H1 (cell line): ENCODE measurements around the gene RERE. TPM values are rescaled to one million over a fixed set of nuclear protein-coding genes. Genes with fewer than 3 reads are reported as not detected.

Experiments used
- CTCF ChIA-PET: fragments of 300-600 bp; sonication (Branson Sonifier 250); formaldehyde crosslinking; loops from one replicate; lab custom pipeline; 2021; ENCODE audit not compliant: partially characterized antibody; lab: Charles Lee
- POLR2A ChIA-PET: fragments of 300-600 bp; sonication (Branson Sonifier 250); formaldehyde crosslinking; loops from one replicate; lab custom pipeline; 2021; ENCODE audit warnings: inconsistent platforms; ENCODE audit not compliant: partially characterized antibody; lab: Charles Lee
- DNase-seq, 2 experiments: peaks; one replicate each; pipeline versions ENCODE4 v3.0.0 to v3.0.0-alpha.2; 2010 to 2022; ENCODE audit warnings: low spot score in 2 of 2, low read depth in 1 of 2, mixed read lengths in 1 of 2
- FAIRE-seq: peaks from 2 replicates; lab custom pipeline; 2011; peaks lifted over from hg19 to GRCh38; lab: Jason Lieb, UNC
- H2AFZ ChIP-seq: 2 replicates; pipeline ENCODE4 v1.8.1; 2012; ENCODE audit warnings: low read length, inconsistent platforms
- H2AK5ac ChIP-seq: 2 replicates; pipeline ENCODE4 v1.6.1; 2013; ENCODE audit warnings: low read depth, low read length
- H2BK120ac ChIP-seq: replicated peaks from 2 replicates; pipeline ENCODE3; 2013; ENCODE audit warnings: low read depth, low read length, inconsistent platforms
- H2BK12ac ChIP-seq: 2 replicates; pipeline ENCODE4 v1.6.1; 2013; ENCODE audit warnings: low read depth, low read length
- H2BK15ac ChIP-seq: 2 replicates; pipeline ENCODE4 v1.6.1; 2013; ENCODE audit warnings: low read length
- H2BK20ac ChIP-seq: 2 replicates; pipeline ENCODE4 v1.6.1; 2013; ENCODE audit warnings: low read length
- H2BK5ac ChIP-seq: 2 replicates; pipeline ENCODE4 v1.6.1; 2013; ENCODE audit warnings: low read depth, low read length
- H3K14ac ChIP-seq: 2 replicates; pipeline ENCODE4 v1.6.1; 2013; ENCODE audit warnings: inconsistent platforms; ENCODE audit not compliant: insufficient read length
- H3K18ac ChIP-seq: 2 replicates; pipeline ENCODE4 v1.6.1; 2013; ENCODE audit warnings: low read length; ENCODE audit errors: extremely low read depth
- H3K23ac ChIP-seq: 2 replicates; pipeline ENCODE4 v1.6.1; 2013; ENCODE audit warnings: inconsistent platforms; ENCODE audit not compliant: insufficient read length
- H3K23me2 ChIP-seq: 2 replicates; pipeline ENCODE4 v1.6.1; 2013; ENCODE audit warnings: low read depth, low read length
- H3K27ac ChIP-seq: 2 replicates; pipeline ENCODE4 v1.6.1; 2011; ENCODE audit warnings: low read depth, low read length, inconsistent platforms
- H3K27me3 ChIP-seq, 4 experiments: replicated peaks in 1 of 4; 1 replicate in 1 of 4; 2 replicates in 3 of 4; pipeline versions ENCODE4 v1.6.1 to v1.8.1; 2011 to 2013; ENCODE audit warnings: low read length in 3 of 4, mild to moderate bottlenecking in 3 of 4, inconsistent platforms in 2 of 4, mixed read lengths in 2 of 4, moderate library complexity in 1 of 4; ENCODE audit not compliant: control insufficient read depth in 3 of 4, insufficient read depth in 3 of 4; ENCODE audit errors: extremely low read depth in 1 of 4
- H3K36me3 ChIP-seq, 4 experiments: 2 replicates each; pipeline versions ENCODE4 v1.6.1 to v1.8.1; 2011 to 2013; ENCODE audit warnings: mild to moderate bottlenecking in 4 of 4, low read length in 3 of 4, moderate library complexity in 2 of 4, control low read depth in 1 of 4, inconsistent platforms in 1 of 4; ENCODE audit not compliant: insufficient read depth in 4 of 4, control insufficient read depth in 2 of 4
- H3K4ac ChIP-seq: replicated peaks from 2 replicates; pipeline ENCODE3; 2013; ENCODE audit warnings: low read length, low read depth, mixed read lengths, inconsistent platforms; ENCODE audit not compliant: insufficient read length
- H3K4me1 ChIP-seq, 4 experiments: replicated peaks in 1 of 4; 1 replicate in 1 of 4; 2 replicates in 3 of 4; pipeline versions ENCODE4 v1.6.1 to v1.8.1; 2011 to 2013; ENCODE audit warnings: low read length in 3 of 4, inconsistent platforms in 2 of 4, mixed read lengths in 1 of 4; ENCODE audit not compliant: insufficient read depth in 4 of 4, control insufficient read depth in 3 of 4
- H3K4me2 ChIP-seq, 2 experiments: 2 replicates each; pipeline versions ENCODE4 v1.6.1 to v1.8.1; 2011 to 2013; ENCODE audit warnings: low read depth in 2 of 2, low read length in 2 of 2, control low read depth in 1 of 2, inconsistent platforms in 1 of 2, mild to moderate bottlenecking in 1 of 2; ENCODE audit not compliant: insufficient read depth in 1 of 2
- H3K4me3 ChIP-seq, 4 experiments: fragments of 200-600, 300-600 bp in 1 of 4; sonication (generic), shearing (Covaris generic), sonication (Bioruptor Twin) in 1 of 4; 2 replicates each; pipeline versions ENCODE4 v1.5.1 to v1.8.1; 2011 to 2016; ENCODE audit warnings: low read length in 4 of 4, low read depth in 3 of 4, control low read depth in 2 of 4, inconsistent platforms in 2 of 4, mild to moderate bottlenecking in 2 of 4, mixed read lengths in 1 of 4, moderate library complexity in 1 of 4; ENCODE audit not compliant: insufficient read depth in 2 of 4; ENCODE audit errors: extremely low read depth in 1 of 4
- H3K56ac ChIP-seq: replicated peaks from 2 replicates; pipeline ENCODE3; 2013; ENCODE audit warnings: low read depth, mild to moderate bottlenecking, mixed read lengths, low read length, inconsistent platforms; ENCODE audit not compliant: insufficient read length
- H3K79me1 ChIP-seq: 2 replicates; pipeline ENCODE4 v1.6.1; 2013; ENCODE audit warnings: low read depth, low read length, control low read depth
- H3K79me2 ChIP-seq, 2 experiments: 2 replicates each; pipeline versions ENCODE4 v1.6.1 to v1.8.1; 2012 to 2013; ENCODE audit warnings: low read length in 2 of 2, mild to moderate bottlenecking in 2 of 2, inconsistent platforms in 1 of 2; ENCODE audit not compliant: insufficient read depth in 2 of 2, control insufficient read depth in 1 of 2
- H3K9ac ChIP-seq, 4 experiments: replicated peaks in 1 of 4; 1 replicate in 1 of 4; 2 replicates in 3 of 4; pipeline versions ENCODE4 v1.6.1 to v1.8.1; 2011 to 2013; ENCODE audit warnings: low read depth in 3 of 4, low read length in 3 of 4, control low read depth in 2 of 4, mild to moderate bottlenecking in 2 of 4, moderate library complexity in 2 of 4, inconsistent platforms in 1 of 4; ENCODE audit errors: extremely low read depth in 1 of 4
- H3K9me3 ChIP-seq, 2 experiments: 2 replicates each; pipeline versions ENCODE4 v1.6.1 to v1.8.1; 2012 to 2013; ENCODE audit warnings: mild to moderate bottlenecking in 2 of 2, moderate library complexity in 2 of 2, control low read depth in 1 of 2, inconsistent platforms in 1 of 2, low read depth in 1 of 2, low read length in 1 of 2, mixed read lengths in 1 of 2; ENCODE audit not compliant: insufficient read depth in 2 of 2
- H4K20me1 ChIP-seq, 2 experiments: replicated peaks in 1 of 2; 2 replicates each; pipeline versions ENCODE3 to v1.8.1; 2011 to 2013; ENCODE audit warnings: inconsistent platforms in 2 of 2, low read length in 2 of 2, mild to moderate bottlenecking in 1 of 2; ENCODE audit not compliant: insufficient read depth in 2 of 2, control insufficient read depth in 1 of 2
- H4K5ac ChIP-seq: 2 replicates; pipeline ENCODE4 v1.6.1; 2013; ENCODE audit warnings: low read length, low read depth, mixed read lengths, inconsistent platforms; ENCODE audit not compliant: insufficient read length
- H4K8ac ChIP-seq: 2 replicates; pipeline ENCODE4 v1.8.0; 2013; ENCODE audit warnings: mild to moderate bottlenecking, moderate library complexity, low read length, inconsistent platforms; ENCODE audit not compliant: insufficient read depth; ENCODE audit errors: extremely low read depth
- H4K91ac ChIP-seq: replicated peaks from 2 replicates; pipeline ENCODE3; 2013; ENCODE audit warnings: low read length, mixed read lengths, inconsistent platforms; ENCODE audit not compliant: insufficient read length
- KDM1A ChIP-seq: fragments of 200-600, 300-600 bp; sonication (generic); IDR thresholded peaks from 2 replicates; pipeline ENCODE4 v1.7.1; 2016; ENCODE audit warnings: mild to moderate bottlenecking, low read length, borderline replicate concordance
- KDM5A ChIP-seq: fragments of 200-600 bp; IDR thresholded peaks from 2 replicates; pipeline ENCODE4 v1.7.1; 2012; ENCODE audit warnings: mild to moderate bottlenecking, low read length, inconsistent platforms, mixed read lengths
- TCF12 ChIP-seq: IDR thresholded peaks from 2 replicates; pipeline ENCODE4 v1.6.1; 2011; ENCODE audit warnings: low read depth, mild to moderate bottlenecking, low read length
- WGBS, 2 experiments: shearing (Covaris generic) in 1 of 2; methylation state at CpG; one replicate each; pipeline versions ENCODE4 v1.1.6 to v1.1.7; 2013 to 2015; ENCODE audit warnings: low lambda C conversion rate in 2 of 2, mixed read lengths in 2 of 2, inconsistent platforms in 1 of 2, low coverage in 1 of 2, missing lambda C conversion rate in 1 of 2; ENCODE audit not compliant: insufficient replicate concordance in 2 of 2, insufficient coverage in 1 of 2, insufficient read length in 1 of 2; ENCODE audit errors: extremely low coverage in 1 of 2, missing lambda C conversion rate in 1 of 2; 5-methylcytosine and 5-hydroxymethylcytosine counted together
- polyA plus RNA-seq, 7 experiments: library from polyadenylated mRNA; depleted of rRNA in 3 of 7; stranded (reverse) in 5 of 7; unstranded in 2 of 7; fragments of >200 nt in 5 of 7; fragments of 200-250 nt in 2 of 7; gene quantifications; 1 replicate in 5 of 7; 2 replicates in 1 of 7; 4 replicates in 1 of 7; pipeline versions ENCODE4 v1.2.1 to v1.2.3, GENCODE V29; 2011 to 2013; ENCODE audit warnings: missing spikeins in 2 of 7, mixed read lengths in 2 of 7
- total RNA-seq: library from RNA; stranded (reverse); fragmentation: NEBNext Ultra II Directional; extraction: Animal tissue kit (Norgen Biotek cat#: 25700); gene quantifications from 2 replicates; pipeline ENCODE4 v1.2.1, GENCODE V29; 2021
- TF ChIP-seq, protein P1 (sequence below): IDR thresholded peaks from 2 replicates; pipeline ENCODE4 v1.6.1; 2011; ENCODE audit warnings: low read depth, mild to moderate bottlenecking, low read length; ENCODE audit not compliant: insufficient read depth

Gene RERE
- total and polyA plus RNA-seq, 2 of the 8 experiments (the other 6 are each of a cell fraction or from before 2014, with no cell fraction given): 15.3 to 142 TPM

GRCh38 chr1:8812081-8812480, 5.4 kb downstream of the RERE start:
- Histone ChIP-seq H3K23me2 (peaks cover 3% of the 10 kb centered on the region; the same call in 1 of the 2 replicates), H4K91ac (no peak overlapping the region), H3K4me2 (no peak overlapping the region), H2BK12ac (no peak overlapping the region), H3K14ac (no peak overlapping the region), H4K5ac (no peak overlapping the region), H3K27ac (no peak overlapping the region), H4K8ac (no peak overlapping the region), H3K4ac (no peak overlapping the region), H3K56ac (no peak overlapping the region), H4K20me1 (peaks cover 6 to 9% of the 10 kb centered on the region in 2 experiments), H2BK120ac (no peak overlapping the region), H3K9ac (no peak overlapping the region), H2AK5ac (no peak overlapping the region), H3K18ac (no peak overlapping the region), H3K27me3 (no peaks in the 10 kb centered on the region), H3K9me3 (no peaks in the 10 kb centered on the region), H3K79me2 (peaks cover 18 to 98% of the 10 kb centered on the region in 2 experiments), H2AFZ (no peak overlapping the region), H3K23ac (no peak overlapping the region), H3K4me1 (peaks cover 0 to 6% (median 4%) of the 10 kb centered on the region in 4 experiments; a peak in 5 of 7 replicates), H2BK15ac (no peak overlapping the region), H3K4me3 (no peak overlapping the region), H3K79me1 (peaks cover 9% of the 10 kb centered on the region; the same call in 1 of the 2 replicates), H3K36me3 (no peaks in the 10 kb centered on the region; a peak in 1 of 8 replicates), H2BK5ac (no peak overlapping the region), H2BK20ac (no peak overlapping the region)
- ChIA-PET CTCF (interaction anchor here (0.6 to 2.1 kb wide), 4 partner anchors 18 to 37 kb away, joined by 3 to 13 read pairs (median 4); no protein-coding TSS in a partner anchor), POLR2A (no interaction called here)
- FAIRE-seq: no peak
- no peak for DNase-seq
- WGBS, 2 experiments: 92% methylated on average over 6 of the region's 6 CpGs; no CpG with 5 or more reads in 1 of the 2 experiments
- TF ChIP-seq KDM1A (no peak), KDM5A (no peak), TCF12 (no peak)
- TF ChIP-seq, protein P1, sequence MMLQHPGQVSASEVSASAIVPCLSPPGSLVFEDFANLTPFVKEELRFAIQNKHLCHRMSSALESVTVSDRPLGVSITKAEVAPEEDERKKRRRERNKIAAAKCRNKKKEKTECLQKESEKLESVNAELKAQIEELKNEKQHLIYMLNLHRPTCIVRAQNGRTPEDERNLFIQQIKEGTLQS: no peak
